GM18505 (cell line): Measurements from ENCODE around the gene CACNG4.

Experiments
- ATAC-seq: cut with Tn5 transposase; IDR thresholded peaks from one replicate; pipeline ENCODE4 v1.9.1; 2021; ENCODE audit not compliant: unreplicated experiment
- POLR2A ChIP-seq: IDR thresholded peaks from 4 replicates; pipeline ENCODE4 v1.6.1; 2011; ENCODE audit warnings: borderline replicate concordance; ENCODE audit not compliant: insufficient read depth, insufficient read length; ENCODE audit errors: extremely low read depth

Gene CACNG4

GRCh38 chr17:66975614-66976378 is 11.3 kb downstream of the CACNG4 start:
- no peak for ATAC-seq

DNA sequence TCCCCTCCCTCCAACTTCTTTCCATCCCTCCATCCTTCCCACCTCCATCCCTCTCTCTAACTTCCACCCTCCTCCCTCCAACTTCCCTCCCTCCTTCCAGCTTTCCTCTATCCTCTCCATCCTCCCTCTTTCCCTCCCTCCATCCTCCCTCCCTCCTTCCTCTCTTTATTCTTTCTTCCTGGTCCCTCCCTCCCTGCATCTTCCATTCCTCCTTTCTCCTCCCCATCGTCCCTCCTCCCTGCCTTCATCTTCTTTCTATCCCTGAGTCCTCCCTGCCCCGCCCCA is 11.8 kb downstream of the CACNG4 start:
- no peak for ATAC-seq
- TF ChIP-seq POLR2A, result no peak

More at GRCh38 chr17:66975614-66976378, 11.3 kb downstream of the CACNG4 start:
- no peak for TF ChIP-seq POLR2A

- no peak for ATAC-seq
- no peak for TF ChIP-seq POLR2A
These were observed 12.3 kb downstream of the CACNG4 start for GRCh38 chr17:66976781-66977201.

DNA sequence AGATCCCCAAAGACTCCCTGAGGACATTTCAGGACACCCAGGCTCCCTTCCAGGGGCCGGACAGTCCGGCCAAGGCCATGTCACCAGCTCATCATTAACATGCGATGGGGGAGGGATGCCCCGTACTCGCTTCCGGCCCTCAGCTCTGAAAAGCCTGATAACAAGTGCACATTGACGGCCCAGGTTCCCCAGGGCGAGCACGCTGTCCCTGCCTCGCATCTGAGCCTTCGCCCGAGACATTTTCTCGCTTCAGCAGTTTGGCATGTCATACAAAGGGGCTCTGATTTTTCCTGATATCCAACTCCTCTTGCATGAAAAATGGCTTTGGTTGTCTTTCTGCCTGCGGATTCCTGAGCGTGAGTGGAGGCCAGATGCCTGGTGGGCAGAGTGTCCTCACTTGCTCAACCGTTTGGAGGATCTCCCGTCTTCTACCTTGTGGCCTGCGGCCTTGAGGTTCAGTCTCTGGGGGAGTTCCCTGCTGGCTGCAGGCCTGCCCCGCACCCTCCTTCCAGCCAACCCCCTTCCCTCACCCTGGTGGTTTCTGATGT is 14.1 kb downstream of the CACNG4 start:
- no peak for TF ChIP-seq POLR2A
- ATAC-seq, result no peak

DNA sequence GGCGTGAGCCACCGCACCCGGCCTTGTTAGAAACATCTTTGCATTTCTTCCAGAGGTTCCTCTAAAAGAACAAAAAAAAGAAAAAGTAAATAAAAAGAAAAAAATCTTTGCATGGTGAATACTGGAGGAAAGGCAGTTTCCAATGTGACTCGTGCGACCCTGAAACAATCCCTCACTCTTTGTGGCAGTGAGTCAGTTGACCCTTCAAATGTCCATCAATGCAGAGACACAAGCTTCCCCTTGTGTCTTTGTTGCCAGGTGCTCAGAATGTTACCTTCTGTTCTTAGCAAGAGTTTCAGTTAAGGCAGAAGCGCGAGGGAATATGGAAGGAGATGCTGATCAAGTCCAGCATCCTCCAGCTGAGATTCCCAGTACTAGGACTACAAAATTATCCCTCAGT is 16.4 kb downstream of the CACNG4 start:
- no peak for ATAC-seq
- no peak for TF ChIP-seq POLR2A

DNA sequence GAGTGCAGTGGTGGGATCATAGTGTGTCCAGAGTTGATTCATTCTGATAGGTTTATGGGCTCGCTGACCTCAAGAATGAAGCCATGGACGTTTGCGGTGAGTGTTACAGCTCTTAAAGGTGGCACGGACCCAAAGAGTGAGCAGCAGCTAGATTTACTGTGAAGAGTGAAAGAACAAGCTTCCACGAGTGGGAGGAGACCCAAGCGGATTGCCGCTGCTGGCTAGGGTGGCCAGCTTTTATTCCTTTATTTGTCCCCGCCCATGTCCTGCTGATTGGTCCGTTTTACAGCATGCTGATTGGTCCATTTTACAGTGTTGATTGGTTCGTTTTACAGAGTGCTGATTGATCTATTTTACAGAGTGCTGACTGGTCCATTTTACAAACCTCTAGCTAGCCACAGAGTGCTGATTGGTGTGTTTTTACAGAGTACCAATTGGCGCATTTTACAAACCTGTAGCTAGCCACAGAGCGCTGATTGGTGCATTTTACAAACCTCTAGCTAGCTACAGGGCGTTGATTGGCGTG is 17.5 kb downstream of the CACNG4 start:
- no peak for ATAC-seq

DNA sequence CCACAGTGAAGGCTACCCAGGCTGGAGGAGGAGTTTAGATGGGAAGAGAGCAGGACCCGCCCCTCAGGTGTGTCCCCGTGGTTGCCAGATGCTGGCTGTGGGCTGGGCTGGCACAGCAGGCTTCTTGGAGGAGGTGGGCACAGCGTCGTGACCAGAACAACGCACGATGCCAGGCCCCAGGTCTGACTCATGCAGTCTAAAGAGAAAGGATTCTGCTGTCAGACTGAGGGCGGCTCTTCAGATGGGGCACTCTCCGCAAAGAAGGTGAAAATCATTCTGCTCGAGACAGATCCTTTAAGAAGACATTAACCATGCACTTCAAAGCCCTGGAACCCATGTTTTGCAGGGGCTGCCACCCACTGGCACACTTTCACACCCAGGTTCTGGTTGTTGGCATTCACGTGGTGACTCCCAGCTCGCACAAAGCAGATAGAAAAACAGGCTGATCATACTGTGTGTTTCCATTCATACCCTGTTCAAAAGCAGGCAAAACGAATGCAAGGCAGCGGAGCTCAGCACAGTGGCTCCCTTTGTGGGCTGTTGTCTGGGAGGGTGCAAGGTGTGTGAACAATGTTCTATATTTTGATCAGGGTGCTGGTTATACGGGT is 19.0 kb downstream of the CACNG4 start:
- ATAC-seq, result no peak
- TF ChIP-seq POLR2A, result no peak

More for the DNA sequence above, 17.5 kb downstream of the CACNG4 start:
- TF ChIP-seq POLR2A, result no peak

DNA sequence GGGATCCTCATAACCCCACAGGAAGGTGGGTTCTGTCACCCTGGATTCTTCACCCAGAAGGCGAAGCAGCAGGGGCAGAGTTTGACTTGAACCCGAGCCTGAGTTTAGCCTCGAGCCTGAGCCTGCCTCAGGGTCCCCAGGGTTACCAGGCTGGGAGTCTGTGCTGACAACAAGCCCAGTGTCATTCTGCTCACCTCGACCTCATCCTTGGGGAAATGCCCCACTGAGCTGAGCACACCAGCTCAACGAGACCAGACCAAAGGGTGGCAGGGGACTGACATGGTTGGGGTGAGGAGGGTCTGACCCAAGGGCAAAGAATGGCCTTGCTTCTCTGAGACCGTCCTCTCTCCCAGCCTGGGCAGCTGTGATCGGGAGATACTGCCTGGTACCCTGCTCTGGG is 20.2 kb downstream of the CACNG4 start:
- no peak for ATAC-seq
- no peak for TF ChIP-seq POLR2A

DNA sequence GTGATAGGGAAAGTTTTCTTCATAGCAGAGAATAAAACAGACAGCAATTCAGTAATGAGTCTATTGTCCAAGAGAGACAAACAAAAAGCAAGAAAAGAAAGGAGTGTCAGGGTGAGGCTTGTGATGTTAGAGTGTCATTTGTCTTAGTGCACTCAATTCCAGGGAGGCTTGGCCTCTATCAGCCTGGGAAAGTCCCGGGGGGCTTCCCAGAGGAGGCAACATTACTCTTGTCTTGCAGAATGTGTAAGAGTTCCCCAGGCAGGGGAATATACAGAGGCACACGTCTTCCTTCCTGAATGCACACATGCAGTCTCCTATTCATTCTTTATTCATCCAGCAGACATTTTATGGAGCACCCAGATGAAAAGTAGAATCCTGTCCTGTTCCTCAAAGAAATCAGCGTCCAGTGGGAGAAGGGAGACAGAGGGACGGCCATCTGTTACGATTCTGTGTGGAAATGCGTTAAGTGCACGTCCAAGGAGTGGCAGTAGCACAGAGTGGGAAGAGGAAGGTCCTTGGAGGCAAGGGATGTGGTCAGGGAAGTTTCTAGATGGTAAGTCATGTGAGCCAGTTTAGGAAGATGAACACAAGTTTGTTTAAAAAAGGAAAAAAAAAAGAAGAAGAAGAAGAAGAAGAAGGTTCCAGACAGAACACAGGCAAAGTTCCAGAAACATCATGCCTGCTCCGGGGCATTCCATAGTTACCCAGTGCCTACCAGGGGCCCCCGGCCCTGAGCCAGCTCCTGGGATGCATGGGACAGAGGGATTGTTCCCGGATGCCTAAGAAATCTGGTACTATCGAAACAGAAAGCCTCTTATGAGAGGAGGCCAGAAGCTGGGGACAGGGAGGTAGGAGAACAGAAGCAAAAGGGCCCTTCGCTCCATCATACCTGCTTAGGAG is 21.1 kb downstream of the CACNG4 start:
- TF ChIP-seq POLR2A, result no peak
- no peak for ATAC-seq

DNA sequence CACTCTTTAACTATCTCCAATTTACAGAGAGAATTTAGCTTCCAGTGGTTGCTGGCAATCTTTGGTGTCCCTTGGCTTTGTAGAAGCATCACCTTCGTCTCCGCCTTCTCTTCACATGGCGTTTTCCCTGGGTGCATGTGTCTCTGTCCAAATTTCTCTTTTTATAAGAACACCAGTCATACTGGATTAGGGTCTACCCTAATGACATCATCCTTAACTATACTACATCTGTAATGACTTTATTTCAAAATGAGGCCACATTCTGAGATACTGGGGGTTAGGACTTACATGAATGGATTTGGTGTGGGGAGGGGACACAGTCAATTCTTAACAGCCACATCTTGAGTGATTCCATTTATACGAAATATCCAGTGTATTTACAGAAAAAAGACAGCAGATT is 22.2 kb downstream of the CACNG4 start:
- TF ChIP-seq POLR2A, result no peak
- no peak for ATAC-seq

- ATAC-seq, result no peak
- no peak for TF ChIP-seq POLR2A
These were observed 22.6 kb downstream of the CACNG4 start for GRCh38 chr17:66987059-66987616.

GRCh38 chr17:66988069-66988798 is 23.7 kb downstream of the CACNG4 start:
- ATAC-seq, result no peak
- TF ChIP-seq POLR2A, result no peak
